Hepatocyte (in vitro differentiated cells): ENCODE data around the gene TEX101.
"Not testable (repeated sequence)": the region's sequence is repeated elsewhere in the genome, so short reads cannot be mapped to it uniquely, and the experiment has no call there.

Experiments
- CTCF ChIP-seq: fragments of 200-600 bp; sonication (generic); IDR thresholded peaks from 2 replicates; pipeline ENCODE4 v1.5.1; 2016; ENCODE audit warnings: antibody characterized with exemption, mild to moderate bottlenecking; ENCODE audit not compliant: poor library complexity
- EZH2 ChIP-seq: fragments of 200-600 bp; sonication (generic); IDR thresholded peaks from 2 replicates; pipeline ENCODE4 v1.6.1; 2016; ENCODE audit warnings: antibody characterized with exemption, mild to moderate bottlenecking, borderline replicate concordance

- TF ChIP-seq CTCF, EZH2: not testable (repeated sequence)
Measured at GRCh38 chr19:43437284-43437683, 22.6 kb downstream of the TEX101 start.
